GM12873 (cell line): ENCODE data around the gene SLC22A4.

Experiments used
- CTCF ChIP-seq: IDR thresholded peaks from 2 replicates; pipeline ENCODE4 v1.5.1; 2012; ENCODE audit warnings: low read depth, mild to moderate bottlenecking, moderate library complexity, low read length, control low read depth; ENCODE audit not compliant: insufficient read depth; ENCODE audit errors: missing control alignments

SLC22A4 gene

GRCh38 chr5:132392978-132393825, 99.0 kb downstream of the SLC22A4 start:
- no peak for TF ChIP-seq CTCF
